ENCODE results near the gene SDR9C7.
"Not testable (repeated sequence)": the region's sequence is repeated elsewhere in the genome, so short reads cannot be mapped to it uniquely, and the experiment has no call there.

The SDR9C7 gene

GRCh38 chr12:56886319-56886718, 47.9 kb downstream of the SDR9C7 start:
- no peaks in the 10 kb centered on the region for H3K79me2 ChIP-seq (ENCODE audit: insufficient read depth, low read length)
- TF ChIP-seq CTCF (IDR thresholded peaks at IDR 0.05; ENCODE audit: low read length) (no peak), EZH2 (IDR thresholded peaks at IDR 0.05; ENCODE audit: borderline replicate concordance, low read length) (no peak)
- H3K4me3 ChIP-seq (ENCODE audit: low read depth, low read length, poor library complexity, severe bottlenecking) = no peak overlapping the region
- H3K9ac ChIP-seq (ENCODE audit: low read length) = no peak overlapping the region
- H3K9me3 ChIP-seq (ENCODE audit: low read length) = no peaks in the 10 kb centered on the region
- H3K9me2 ChIP-seq (ENCODE audit: low read depth, low read length) = no peaks in the 10 kb centered on the region
- no peak overlapping the region for H3K27ac ChIP-seq (ENCODE audit: low read depth, low read length, poor library complexity, severe bottlenecking)
- no peak overlapping the region for H2AFZ ChIP-seq (ENCODE audit: low read length)
- H3K4me2 ChIP-seq (ENCODE audit: low read length) = no peak overlapping the region
- H4K20me1 ChIP-seq (ENCODE audit: insufficient read depth, low read length) = no peaks in the 10 kb centered on the region
- H3F3A ChIP-seq (ENCODE audit: insufficient read depth, low read length) = no peaks in the 10 kb centered on the region
- H3K4me1 ChIP-seq (ENCODE audit: insufficient read depth, low read length, severe bottlenecking) = no peaks in the 10 kb centered on the region
- no peaks in the 10 kb centered on the region for H3K27me3 ChIP-seq (ENCODE audit: insufficient read depth, low read length)
- no peaks in the 10 kb centered on the region for H3K36me3 ChIP-seq (ENCODE audit: insufficient read depth, low read length)

- Histone ChIP-seq H3K4me1 (ENCODE audit: insufficient read depth, low read length, severe bottlenecking) (no peaks in the 10 kb centered on the region), H4K20me1 (ENCODE audit: insufficient read depth, low read length) (no peaks in the 10 kb centered on the region), H3K27ac (ENCODE audit: low read depth, low read length, poor library complexity, severe bottlenecking) (no peak overlapping the region), H3K9me2 (ENCODE audit: low read depth, low read length) (no peaks in the 10 kb centered on the region), H3K4me3 (ENCODE audit: low read depth, low read length, poor library complexity, severe bottlenecking) (no peak overlapping the region), H3K27me3 (ENCODE audit: insufficient read depth, low read length) (no peaks in the 10 kb centered on the region), H3K4me2 (ENCODE audit: low read length) (no peak overlapping the region), H3K36me3 (ENCODE audit: insufficient read depth, low read length) (no peaks in the 10 kb centered on the region), H3K9me3 (ENCODE audit: low read length) (no peaks in the 10 kb centered on the region), H3K79me2 (ENCODE audit: insufficient read depth, low read length) (no peaks in the 10 kb centered on the region), H2AFZ (ENCODE audit: low read length) (no peak overlapping the region), H3K9ac (ENCODE audit: low read length) (no peak overlapping the region), H3F3A (ENCODE audit: insufficient read depth, low read length) (no peaks in the 10 kb centered on the region)
- TF ChIP-seq CTCF (IDR thresholded peaks at IDR 0.05; ENCODE audit: low read length) = no peak
- no peak for TF ChIP-seq EZH2 (IDR thresholded peaks at IDR 0.05; ENCODE audit: borderline replicate concordance, low read length)
Observed at GRCh38 chr12:56885316-56885715, 48.9 kb downstream of the SDR9C7 start.

GRCh38 chr12:56884421-56884820, 49.8 kb downstream of the SDR9C7 start:
- Histone ChIP-seq H3K9ac (ENCODE audit: low read length) (no peak overlapping the region), H3K4me2 (ENCODE audit: low read length) (no peak overlapping the region), H3K4me3 (ENCODE audit: low read depth, low read length, poor library complexity, severe bottlenecking) (no peak overlapping the region), H3K36me3 (ENCODE audit: insufficient read depth, low read length) (no peaks in the 10 kb centered on the region), H3K27me3 (ENCODE audit: insufficient read depth, low read length) (no peaks in the 10 kb centered on the region), H3K9me2 (ENCODE audit: low read depth, low read length) (no peaks in the 10 kb centered on the region), H3K79me2 (ENCODE audit: insufficient read depth, low read length) (no peaks in the 10 kb centered on the region), H4K20me1 (ENCODE audit: insufficient read depth, low read length) (no peaks in the 10 kb centered on the region), H2AFZ (ENCODE audit: low read length) (no peak overlapping the region), H3K9me3 (ENCODE audit: low read length) (no peaks in the 10 kb centered on the region), H3K27ac (ENCODE audit: low read depth, low read length, poor library complexity, severe bottlenecking) (no peak overlapping the region), H3K4me1 (ENCODE audit: insufficient read depth, low read length, severe bottlenecking) (no peaks in the 10 kb centered on the region), H3F3A (ENCODE audit: insufficient read depth, low read length) (no peaks in the 10 kb centered on the region)
- TF ChIP-seq EZH2 (IDR thresholded peaks at IDR 0.05; ENCODE audit: borderline replicate concordance, low read length) = no peak
- no peak for TF ChIP-seq CTCF (IDR thresholded peaks at IDR 0.05; ENCODE audit: low read length)

GRCh38 chr12:56882407-56882806, 51.8 kb downstream of the SDR9C7 start:
- not testable (repeated sequence) for H3K4me1 ChIP-seq (ENCODE audit: insufficient read depth, low read length, severe bottlenecking); H2AFZ ChIP-seq (ENCODE audit: low read length); H3K4me2 ChIP-seq (ENCODE audit: low read length); H3K9ac ChIP-seq (ENCODE audit: low read length); H3K36me3 ChIP-seq (ENCODE audit: insufficient read depth, low read length); H4K20me1 ChIP-seq (ENCODE audit: insufficient read depth, low read length); H3K9me3 ChIP-seq (ENCODE audit: low read length); H3K27me3 ChIP-seq (ENCODE audit: insufficient read depth, low read length); H3K79me2 ChIP-seq (ENCODE audit: insufficient read depth, low read length); H3F3A ChIP-seq (ENCODE audit: insufficient read depth, low read length); H3K27ac ChIP-seq (ENCODE audit: low read depth, low read length, poor library complexity, severe bottlenecking); H3K9me2 ChIP-seq (ENCODE audit: low read depth, low read length); H3K4me3 ChIP-seq (ENCODE audit: low read depth, low read length, poor library complexity, severe bottlenecking)

All from OCI-LY1 (cell line).